Neural cell (in vitro differentiated cells): ENCODE data around the gene LTBP1.

ENCODE experiments used
- CTCF ChIP-seq: fragments of 450-650 bp; IDR thresholded peaks from 2 replicates; pipeline ENCODE4 v1.5.1; 2014; ENCODE audit warnings: antibody characterized with exemption, mild to moderate bottlenecking, moderate library complexity; ENCODE audit not compliant: poor library complexity, severe bottlenecking
- EP300 ChIP-seq: fragments of 450-650 bp; conservative IDR thresholded peaks from 2 replicates; pipeline ENCODE4 v1.6.1; 2014; ENCODE audit warnings: antibody characterized with exemption, mild to moderate bottlenecking, moderate library complexity; ENCODE audit not compliant: poor library complexity, severe bottlenecking
- EZH2 ChIP-seq: fragments of 200-600, 300-800 bp; shearing (Covaris generic), sonication (generic); IDR thresholded peaks from 2 replicates; pipeline ENCODE4 v1.6.1; 2014; ENCODE audit warnings: antibody characterized with exemption, low read length, borderline replicate concordance, mild to moderate bottlenecking; ENCODE audit not compliant: insufficient read depth, poor library complexity, severe bottlenecking
- POLR2AphosphoS5 ChIP-seq: IDR thresholded peaks from 2 replicates; pipeline ENCODE4 v1.6.1; 2012

- TF ChIP-seq CTCF (no peak), EP300 (no peak), POLR2AphosphoS5 (no peak), EZH2 (no peak)
These were observed 495.9 kb downstream of the LTBP1 start for GRCh38 chr2:33442528-33443079.
